ENCODE data around the gene LRTM2.

LRTM2 gene

GRCh38 chr12:1885599-1886245, 65.4 kb downstream of the LRTM2 start:
- Histone ChIP-seq H3K27ac (no peak overlapping the region), H3K9ac (no peak overlapping the region), H3K79me2 (ENCODE audit: insufficient read depth, low read depth) (no peaks in the 10 kb centered on the region), H2AFZ (ENCODE audit: low read depth) (no peak overlapping the region), H3K36me3 (ENCODE audit: insufficient read depth) (no peaks in the 10 kb centered on the region), H3K27me3 (ENCODE audit: insufficient read depth, low read depth) (no peaks in the 10 kb centered on the region), H3K4me3 (IDR thresholded peaks at IDR 0.05; ENCODE audit: insufficient read depth, low read depth, low read length) (no peak overlapping the region), H3K4me2 (no peak overlapping the region), H3K4me1 (ENCODE audit: low read depth, poor library complexity, severe bottlenecking) (no peaks in the 10 kb centered on the region), H4K20me1 (ENCODE audit: insufficient read depth) (no peaks in the 10 kb centered on the region)
- no peak for TF ChIP-seq CTCF (conservative IDR thresholded peaks at IDR 0.05; ENCODE audit: low read depth, low read length)
